ENCODE measurements around the gene BEST1.

BEST1 gene

GRCh38 chr11:61916737-61917333 lies 33.3 kb upstream of the BEST1 start:
- DNase-seq, result no peak

GRCh38 chr11:61917334-61918109 lies 32.6 kb upstream of the BEST1 start, which contains the start of gene RAB3IL1:
RAB3IL1 (minus strand) TSS chr11:61917566; CDS start chr11:61917367, 199 bp downstream.
- no peak for DNase-seq

- no peak for DNase-seq
Observed at GRCh38 chr11:61918251-61918937, 31.8 kb upstream of the BEST1 start.

GRCh38 chr11:61918938-61919704 lies 31.0 kb upstream of the BEST1 start:
- DNase-seq, result no peak

- DNase-seq, result no peak
Observed at GRCh38 chr11:61919705-61920631, 30.2 kb upstream of the BEST1 start.

DNA sequence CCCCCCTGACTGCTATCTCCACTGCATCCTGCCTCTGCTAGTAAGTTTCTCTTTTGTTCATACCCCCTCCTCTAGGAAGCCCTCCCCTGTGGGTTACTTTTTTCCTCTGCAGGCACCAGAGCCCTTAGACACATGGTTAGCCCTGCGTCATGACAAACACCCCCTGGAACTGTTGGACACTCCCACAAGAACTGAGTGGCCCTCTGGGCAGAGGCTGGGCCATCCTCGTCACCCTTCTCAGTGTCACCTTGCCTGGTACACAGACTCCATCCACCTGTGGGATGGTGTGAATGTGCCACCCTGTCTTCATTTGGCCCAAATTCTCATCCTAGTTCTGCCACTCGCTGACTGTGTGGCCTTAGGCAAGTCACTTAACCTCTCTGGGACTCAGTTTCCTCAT lies 28.7 kb upstream of the BEST1 start:
- no peak for DNase-seq

DNA sequence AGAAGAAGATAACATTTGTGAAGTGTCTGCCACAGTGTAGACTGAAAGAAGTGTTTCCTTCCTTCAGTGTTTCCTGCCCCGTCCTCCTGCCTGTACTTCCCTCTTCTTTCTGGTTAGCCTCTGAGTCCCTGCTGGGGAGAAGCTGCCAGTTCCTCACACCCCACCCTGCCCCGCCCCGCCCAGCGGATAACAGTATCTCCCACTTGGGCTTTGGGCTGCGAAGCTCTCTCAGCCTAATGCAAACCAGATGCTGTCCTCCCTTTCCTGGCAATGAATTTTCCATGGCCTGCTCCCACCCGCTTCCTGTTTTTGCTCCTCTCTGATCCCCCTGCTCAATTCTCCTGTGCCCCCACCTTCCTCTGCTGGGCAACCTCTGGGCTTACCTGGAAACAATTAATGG lies 27.6 kb upstream of the BEST1 start:
- DNase-seq, result no peak

DNA sequence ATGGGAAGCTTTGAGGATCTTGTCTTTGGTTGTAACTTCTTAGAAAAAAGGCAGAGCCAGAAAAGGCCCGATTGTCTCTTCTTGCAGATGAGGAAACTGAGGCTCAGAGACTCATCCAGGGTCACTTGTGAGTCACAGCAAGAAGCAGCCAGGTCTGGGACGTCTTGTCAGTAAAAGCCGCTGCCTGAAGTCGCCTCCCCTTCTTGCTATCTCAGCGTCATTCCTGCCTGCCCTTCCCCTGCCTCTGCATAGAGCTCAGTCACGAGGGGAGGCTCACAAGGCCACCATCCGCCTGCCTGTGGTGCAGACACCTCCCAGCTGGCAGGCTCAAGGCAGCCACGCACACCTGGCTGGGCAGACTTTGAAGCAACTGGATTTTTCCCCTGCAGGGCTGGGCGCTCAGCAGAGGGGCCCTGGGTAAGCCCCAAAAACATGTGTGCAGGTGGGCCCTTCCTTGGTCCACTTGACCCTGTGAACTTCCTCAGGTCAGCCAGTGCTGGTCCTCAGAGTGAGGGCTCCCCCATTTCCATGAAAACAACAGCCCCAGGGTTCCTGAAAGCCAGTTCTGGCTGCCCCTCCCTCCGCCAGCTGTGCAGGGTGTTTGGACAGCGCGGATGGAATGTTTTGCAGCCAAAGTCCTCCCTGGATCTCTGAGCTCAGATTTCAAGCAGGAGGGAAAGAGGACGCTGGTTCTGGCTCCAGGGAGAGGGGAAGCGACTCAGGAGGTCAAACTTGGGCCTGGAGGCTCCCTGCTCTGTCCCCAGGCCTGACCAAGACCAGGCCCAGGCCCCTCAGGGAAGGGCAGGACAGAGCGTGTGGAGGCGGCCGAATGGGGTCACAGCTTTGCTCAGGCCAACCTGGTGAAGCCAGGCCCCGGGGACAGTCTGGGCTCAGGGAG lies 26.7 kb upstream of the BEST1 start:
- no peak for DNase-seq

DNA sequence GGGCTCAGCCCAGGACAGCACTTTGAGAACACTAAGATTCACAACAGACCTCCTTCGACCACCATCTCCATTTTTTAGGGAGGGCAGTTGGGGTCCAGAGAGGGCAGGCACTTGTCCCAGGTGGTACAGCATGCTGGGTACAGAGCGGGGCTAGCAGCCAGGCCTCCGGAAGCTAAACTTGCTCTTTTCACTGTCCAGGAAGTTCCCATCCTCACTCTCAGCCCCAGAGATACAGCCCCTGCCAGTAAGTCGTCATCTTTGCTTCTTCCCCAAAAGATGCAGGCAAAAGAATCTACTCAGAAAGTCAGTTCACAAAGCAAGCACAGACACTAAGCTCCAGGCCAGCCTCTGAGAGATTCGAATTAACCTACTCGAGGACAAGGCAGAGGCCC lies 26.1 kb upstream of the BEST1 start:
- DNase-seq, result no peak

DNA sequence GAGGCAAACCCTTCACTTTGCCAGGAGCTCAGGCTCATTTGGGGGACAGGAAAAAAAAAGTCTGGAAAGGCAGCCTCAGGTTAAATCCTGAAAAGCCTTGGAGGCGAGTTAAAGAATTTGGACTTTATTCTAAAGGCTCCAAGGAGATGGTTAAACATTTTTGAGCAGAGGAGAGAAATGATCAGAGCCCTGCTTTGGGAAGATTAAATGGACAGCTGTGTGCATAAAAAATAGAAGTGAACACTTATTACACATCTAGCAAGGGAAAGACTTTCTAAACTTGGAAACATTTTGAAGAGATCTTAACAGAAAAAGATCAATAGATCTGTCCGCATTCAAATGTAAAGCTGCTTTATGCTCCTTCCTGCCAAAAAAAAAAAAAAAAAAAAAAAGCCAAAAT lies 24.4 kb upstream of the BEST1 start:
- no peak for DNase-seq

DNA sequence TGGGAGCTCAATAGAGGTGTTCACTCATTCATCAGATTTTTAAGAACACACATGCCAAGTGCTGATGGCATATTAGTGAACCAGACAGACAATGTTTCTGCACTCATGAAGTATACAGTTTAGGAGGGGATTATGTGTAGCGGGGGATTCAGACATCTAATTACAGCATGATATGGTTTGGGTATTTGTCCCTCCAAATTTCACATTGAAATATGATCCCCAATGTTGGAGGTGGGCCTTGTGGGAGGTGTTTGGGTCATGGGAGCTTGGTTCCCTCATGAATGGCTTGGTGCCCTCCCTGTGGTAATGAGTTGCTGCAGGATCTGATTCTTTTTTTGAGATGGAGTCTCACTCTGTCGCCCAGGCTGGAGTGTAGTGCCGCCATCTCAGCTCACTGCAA lies 23.9 kb upstream of the BEST1 start:
- no peak for DNase-seq

- DNase-seq, result no peak
Observed at GRCh38 chr11:61927501-61927900, 22.6 kb upstream of the BEST1 start.

DNA sequence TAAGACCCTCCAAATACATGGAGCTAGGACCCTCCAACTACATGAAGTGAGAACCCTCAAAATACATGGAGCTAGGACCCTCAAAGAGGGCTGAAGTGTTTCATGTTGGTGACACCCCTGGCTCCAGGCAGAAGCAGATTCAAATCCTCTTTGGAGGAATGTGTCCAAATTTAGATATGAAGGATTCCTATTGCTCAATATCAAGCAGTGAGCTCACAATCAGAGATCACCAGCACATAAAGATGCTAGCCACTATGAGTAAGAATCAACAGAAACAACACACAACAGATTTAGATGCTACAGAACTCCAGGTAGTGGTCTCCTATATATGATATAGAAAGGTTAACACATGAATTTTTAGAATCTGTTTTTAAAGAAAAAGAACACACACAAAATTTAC lies 21.5 kb upstream of the BEST1 start:
- no peak for DNase-seq

DNA sequence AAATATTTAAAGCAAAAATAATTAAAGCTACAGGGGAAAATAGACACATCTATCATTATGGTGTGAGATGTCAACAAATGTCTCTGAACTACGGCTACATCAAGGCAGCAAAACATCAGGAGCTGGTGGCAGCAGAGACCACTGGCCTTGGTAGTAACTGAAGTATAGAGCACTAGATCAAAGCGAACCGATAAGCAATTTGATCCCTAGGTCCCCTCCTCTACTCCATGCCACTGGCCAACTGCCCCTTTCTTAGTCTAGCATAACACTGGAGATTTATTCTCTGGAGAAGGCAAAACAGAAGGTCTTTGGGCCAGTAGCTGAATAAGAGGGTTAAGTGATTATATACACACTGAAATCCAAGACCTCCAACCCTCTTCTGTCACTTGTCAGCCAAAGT lies 19.2 kb upstream of the BEST1 start:
- no peak for DNase-seq

GRCh38 chr11:61935861-61936260 lies 14.3 kb upstream of the BEST1 start:
- DNase-seq, result no peak

GRCh38 chr11:61940466-61940865 lies 9.7 kb upstream of the BEST1 start:
- no peak for DNase-seq

GRCh38 chr11:61945191-61945590 lies 5.0 kb upstream of the BEST1 start:
- DNase-seq, result no peak

DNA sequence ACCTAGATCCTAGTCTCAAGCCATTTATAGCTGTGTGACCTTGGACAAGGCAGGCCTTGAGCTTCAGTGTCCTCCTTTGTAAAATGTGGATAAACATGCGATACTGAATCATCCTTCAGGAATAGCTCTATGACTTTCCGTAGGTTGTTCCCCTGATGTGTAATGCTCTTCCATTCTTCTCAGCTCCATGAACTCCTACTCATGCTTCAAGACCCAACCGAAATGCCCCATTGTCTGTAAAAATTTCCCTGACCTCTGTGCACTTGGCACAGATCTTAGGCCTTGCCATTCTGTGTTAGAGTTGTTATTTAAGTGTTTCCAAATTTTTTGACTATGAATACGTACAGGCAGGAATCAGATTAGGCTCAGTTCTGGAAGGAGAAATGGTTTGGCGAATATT lies 3.3 kb upstream of the BEST1 start:
- no peak for DNase-seq

GRCh38 chr11:61947486-61948210 lies 2.5 kb upstream of the BEST1 start:
- no peak for DNase-seq

DNA sequence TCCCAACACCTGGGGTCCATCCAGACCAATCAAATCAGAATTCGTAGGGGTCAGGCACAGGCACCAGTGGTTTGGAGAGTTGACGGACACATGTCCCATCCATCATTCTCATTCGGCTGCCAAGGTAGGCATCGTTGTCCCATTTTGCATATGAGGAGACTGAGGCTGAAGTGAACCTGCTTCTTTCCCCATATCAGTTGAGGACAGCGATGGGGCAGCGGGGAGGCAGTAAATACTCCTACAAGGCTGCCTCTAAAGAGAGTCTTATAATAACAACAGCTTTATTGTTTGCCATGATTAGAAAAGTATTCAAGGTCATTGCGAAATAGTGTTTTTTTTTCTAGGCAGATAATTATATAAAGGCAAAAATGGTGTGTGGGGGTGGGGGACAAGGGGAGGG lies 1.6 kb upstream of the BEST1 start:
- DNase-seq, result no peak

Data from activated gamma-delta T cell (primary cell).